COLO829 (cell line): ENCODE measurements around the gene KLF14.
A peak's percentile ranks its signal among the peaks of the same experiment; 100 is the strongest.
"Not testable (repeated sequence)": the region's sequence is repeated elsewhere in the genome, so short reads cannot be mapped to it uniquely, and the experiment has no call there.

ENCODE experiments used
- DNase-seq: peaks from one replicate; pipeline ENCODE4 v3.0.0; 2012; ENCODE audit warnings: low spot score

Gene KLF14

GRCh38 chr7:130712416-130712815 is 21.6 kb downstream of the KLF14 start:
- no peak for DNase-seq

- no peak for DNase-seq
Measured at GRCh38 chr7:130708766-130709165, 25.2 kb downstream of the KLF14 start.

GRCh38 chr7:130708001-130708400 is 26.0 kb downstream of the KLF14 start:
- no peak for DNase-seq

GRCh38 chr7:130703851-130704250 is 30.2 kb downstream of the KLF14 start:
- no peak for DNase-seq

GRCh38 chr7:130701650-130702049 is 32.4 kb downstream of the KLF14 start:
- DNase-seq: no peak

- no peak for DNase-seq
Measured at GRCh38 chr7:130700760-130701159, 33.2 kb downstream of the KLF14 start.

- DNase-seq: no peak
Measured at GRCh38 chr7:130699686-130700085, 34.3 kb downstream of the KLF14 start.

GRCh38 chr7:130697820-130698219 is 36.2 kb downstream of the KLF14 start:
- no peak for DNase-seq

- peak; percentile 42 for DNase-seq
Measured at GRCh38 chr7:130695840-130696239, 38.2 kb downstream of the KLF14 start.

- DNase-seq: not testable (repeated sequence)
Measured at GRCh38 chr7:130692396-130692795, 41.6 kb downstream of the KLF14 start.

GRCh38 chr7:130689683-130690082 is 44.3 kb downstream of the KLF14 start:
- DNase-seq: no peak

- no peak for DNase-seq
Measured at GRCh38 chr7:130683026-130683425, 51.0 kb downstream of the KLF14 start.
